ENCODE results near the gene PACSIN2.

The PACSIN2 gene

GRCh38 chr22:42979606-42980005 lies 35.3 kb downstream of the PACSIN2 start:
- TF ChIP-seq SPI1 (IDR thresholded peaks at IDR 0.05; ENCODE audit: borderline replicate concordance, low read depth), result no peak
- no peak for TF ChIP-seq REST (IDR thresholded peaks at IDR 0.05; ENCODE audit: insufficient replicate concordance, low read depth)
- no peak for TF ChIP-seq POLR2AphosphoS5 (IDR thresholded peaks at IDR 0.05; ENCODE audit: low read depth)
- no peak for TF ChIP-seq GABPA (IDR thresholded peaks at IDR 0.05; ENCODE audit: low read depth)
- TF ChIP-seq CTCF (IDR thresholded peaks at IDR 0.05; ENCODE audit: insufficient read depth, low read length), result no peak
- no peak overlapping the region for H3K4me3 ChIP-seq (replicated peaks; ENCODE audit: insufficient read depth, low read length)
- no peaks in the 10 kb centered on the region for H3K27me3 ChIP-seq (ENCODE audit: insufficient read depth, poor library complexity, severe bottlenecking)
- H3K27ac ChIP-seq (replicated peaks), result no peak overlapping the region
- no peak for DNase-seq (ENCODE audit: low read depth in 1 of 2, low spot score in 1 of 2)

- DNase-seq (ENCODE audit: low read depth in 1 of 2, low spot score in 1 of 2), result no peak
- TF ChIP-seq CTCF (IDR thresholded peaks at IDR 0.05; ENCODE audit: insufficient read depth, low read length) (no peak), GABPA (IDR thresholded peaks at IDR 0.05; ENCODE audit: low read depth) (no peak), REST (IDR thresholded peaks at IDR 0.05; ENCODE audit: insufficient replicate concordance, low read depth) (no peak), POLR2AphosphoS5 (IDR thresholded peaks at IDR 0.05; ENCODE audit: low read depth) (no peak), SPI1 (IDR thresholded peaks at IDR 0.05; ENCODE audit: borderline replicate concordance, low read depth) (no peak)
- Histone ChIP-seq H3K27ac (replicated peaks) (peak overlapping the region; percentile 64), H3K27me3 (ENCODE audit: insufficient read depth, poor library complexity, severe bottlenecking) (no peaks in the 10 kb centered on the region), H3K4me3 (replicated peaks; ENCODE audit: insufficient read depth, low read length) (no peak overlapping the region)
Observed at GRCh38 chr22:42978453-42979103, 36.4 kb downstream of the PACSIN2 start.

GRCh38 chr22:42977569-42977968 lies 37.4 kb downstream of the PACSIN2 start:
- H3K27me3 ChIP-seq (ENCODE audit: insufficient read depth, poor library complexity, severe bottlenecking), result no peaks in the 10 kb centered on the region
- TF ChIP-seq GABPA (IDR thresholded peaks at IDR 0.05; ENCODE audit: low read depth), result no peak
- TF ChIP-seq SPI1 (IDR thresholded peaks at IDR 0.05; ENCODE audit: borderline replicate concordance, low read depth), result peak; percentile 85
- no peak overlapping the region for H3K4me3 ChIP-seq (replicated peaks; ENCODE audit: insufficient read depth, low read length)
- DNase-seq (ENCODE audit: low read depth in 1 of 2, low spot score in 1 of 2), result peak in 1 of 2 experiments; percentile 82
- peak overlapping the region; percentile 64 for H3K27ac ChIP-seq (replicated peaks)

- Histone ChIP-seq H3K27me3 (ENCODE audit: insufficient read depth, poor library complexity, severe bottlenecking) (no peaks in the 10 kb centered on the region), H3K27ac (replicated peaks) (no peak overlapping the region), H3K4me3 (replicated peaks; ENCODE audit: insufficient read depth, low read length) (no peak overlapping the region)
- TF ChIP-seq SPI1 (IDR thresholded peaks at IDR 0.05; ENCODE audit: borderline replicate concordance, low read depth) (no peak), GABPA (IDR thresholded peaks at IDR 0.05; ENCODE audit: low read depth) (no peak), POLR2AphosphoS5 (IDR thresholded peaks at IDR 0.05; ENCODE audit: low read depth) (no peak), REST (IDR thresholded peaks at IDR 0.05; ENCODE audit: insufficient replicate concordance, low read depth) (no peak), CTCF (IDR thresholded peaks at IDR 0.05; ENCODE audit: insufficient read depth, low read length) (no peak)
- DNase-seq (ENCODE audit: low read depth in 1 of 2, low spot score in 1 of 2), result no peak
Observed at GRCh38 chr22:42976217-42976933, 38.6 kb downstream of the PACSIN2 start.
